ENCODE measurements around the gene ZNF652.

The ZNF652 gene

GRCh38 chr17:49358641-49359247 lies 3.3 kb downstream of the ZNF652 start:
- no peak for DNase-seq (ENCODE audit: low read depth)

- DNase-seq (ENCODE audit: low read depth), result no peak
These were observed 4.5 kb downstream of the ZNF652 start for GRCh38 chr17:49357516-49357915.

GRCh38 chr17:49356320-49356719 lies 5.7 kb downstream of the ZNF652 start:
- no peak for DNase-seq (ENCODE audit: low read depth)

GRCh38 chr17:49353607-49354006 lies 8.4 kb downstream of the ZNF652 start:
- DNase-seq (ENCODE audit: low read depth), result no peak

- DNase-seq (ENCODE audit: low read depth), result no peak
These were observed 9.4 kb downstream of the ZNF652 start for GRCh38 chr17:49352587-49353154.

GRCh38 chr17:49351572-49352140 lies 10.4 kb downstream of the ZNF652 start:
- DNase-seq (ENCODE audit: low read depth), result no peak

- DNase-seq (ENCODE audit: low read depth), result no peak
These were observed 12.5 kb downstream of the ZNF652 start for GRCh38 chr17:49349541-49349940.

- DNase-seq (ENCODE audit: low read depth), result no peak
These were observed 17.1 kb downstream of the ZNF652 start for GRCh38 chr17:49344914-49345313.

- DNase-seq (ENCODE audit: low read depth), result no peak
These were observed 18.8 kb downstream of the ZNF652 start for GRCh38 chr17:49343273-49343672.

- DNase-seq (ENCODE audit: low read depth), result no peak
These were observed 19.5 kb downstream of the ZNF652 start for GRCh38 chr17:49342575-49342936.

- no peak for DNase-seq (ENCODE audit: low read depth)
These were observed 20.7 kb downstream of the ZNF652 start for GRCh38 chr17:49341356-49341755.

GRCh38 chr17:49339354-49339753 lies 22.7 kb downstream of the ZNF652 start:
- no peak for DNase-seq (ENCODE audit: low read depth)

- no peak for DNase-seq (ENCODE audit: low read depth)
These were observed 23.2 kb downstream of the ZNF652 start for GRCh38 chr17:49338883-49339282.

GRCh38 chr17:49337884-49338283 lies 24.2 kb downstream of the ZNF652 start:
- no peak for DNase-seq (ENCODE audit: low read depth)

- DNase-seq (ENCODE audit: low read depth), result no peak
These were observed 27.1 kb downstream of the ZNF652 start for GRCh38 chr17:49334744-49335512.

- DNase-seq (ENCODE audit: low read depth), result no peak
These were observed 28.2 kb downstream of the ZNF652 start for GRCh38 chr17:49333804-49334203.

- no peak for DNase-seq (ENCODE audit: low read depth)
These were observed 33.9 kb downstream of the ZNF652 start for GRCh38 chr17:49327835-49328784.

- no peak for DNase-seq (ENCODE audit: low read depth)
These were observed 36.1 kb downstream of the ZNF652 start for GRCh38 chr17:49325980-49326379.

GRCh38 chr17:49318435-49318965 lies 43.5 kb downstream of the ZNF652 start:
- DNase-seq (ENCODE audit: low read depth), result no peak

GRCh38 chr17:49316889-49317675 lies 45.0 kb downstream of the ZNF652 start:
- DNase-seq (ENCODE audit: low read depth), result no peak

- no peak for DNase-seq (ENCODE audit: low read depth)
These were observed 45.8 kb downstream of the ZNF652 start for GRCh38 chr17:49316258-49316570.
